Mesendoderm (in vitro differentiated cells): Measurements from ENCODE around the gene FBXO24.

ENCODE experiments used
- DNase-seq: peaks from one replicate; pipeline ENCODE4 v3.0.0; 2013
- H2AK5ac ChIP-seq: 2 replicates; pipeline ENCODE4 v1.6.1; 2013; ENCODE audit warnings: low read length, inconsistent platforms
- H2BK120ac ChIP-seq: 2 replicates; pipeline ENCODE4 v1.6.1; 2013; ENCODE audit warnings: low read depth, mild to moderate bottlenecking, low read length, moderate library complexity, mixed read lengths
- H2BK15ac ChIP-seq: replicated peaks from 2 replicates; pipeline ENCODE4 v1.6.1; 2013; ENCODE audit warnings: low read depth, mild to moderate bottlenecking, moderate library complexity
- H2BK5ac ChIP-seq: 2 replicates; pipeline ENCODE4 v1.6.1; 2013; ENCODE audit warnings: low read length, inconsistent platforms
- H3K18ac ChIP-seq: 2 replicates; pipeline ENCODE4 v1.6.1; 2013; ENCODE audit warnings: mild to moderate bottlenecking, low read length, mixed read lengths
- H3K23ac ChIP-seq: one replicate; pipeline ENCODE4 v1.6.1; 2013; ENCODE audit warnings: low read length
- H3K27ac ChIP-seq: 2 replicates; pipeline ENCODE4 v1.5.1; 2013; ENCODE audit warnings: low read depth, mild to moderate bottlenecking, inconsistent platforms, low read length, moderate library complexity
- H3K27me3 ChIP-seq: 2 replicates; pipeline ENCODE4 v1.6.1; 2013; ENCODE audit warnings: low read length, control low read depth, mild to moderate bottlenecking, inconsistent platforms; ENCODE audit not compliant: insufficient read depth, poor library complexity
- H3K36me3 ChIP-seq: 2 replicates; pipeline ENCODE4 v1.6.1; 2013; ENCODE audit warnings: low read length, inconsistent platforms; ENCODE audit not compliant: control insufficient read depth, insufficient read depth
- H3K4ac ChIP-seq: one replicate; pipeline ENCODE4 v1.6.1; 2013; ENCODE audit warnings: low read depth, mild to moderate bottlenecking, low read length, moderate library complexity
- H3K4me1 ChIP-seq: 2 replicates; pipeline ENCODE4 v1.6.1; 2013; ENCODE audit warnings: low read depth, low read length, inconsistent platforms; ENCODE audit not compliant: control insufficient read depth
- H3K4me2 ChIP-seq: 2 replicates; pipeline ENCODE4 v1.6.1; 2013; ENCODE audit warnings: low read length
- H3K4me3 ChIP-seq: 2 replicates; pipeline ENCODE4 v1.5.1; 2013; ENCODE audit warnings: mild to moderate bottlenecking, low read length
- H3K56ac ChIP-seq: one replicate; pipeline ENCODE4 v1.6.1; 2013; ENCODE audit warnings: low read length
- H3K79me1 ChIP-seq: 2 replicates; pipeline ENCODE4 v1.6.1; 2013; ENCODE audit warnings: low read length, inconsistent platforms
- H3K79me2 ChIP-seq: 2 replicates; pipeline ENCODE4 v1.6.1; 2013; ENCODE audit warnings: mild to moderate bottlenecking, low read length; ENCODE audit not compliant: control insufficient read depth, insufficient read depth
- H3K9ac ChIP-seq: 2 replicates; pipeline ENCODE4 v1.6.1; 2013; ENCODE audit warnings: low read length, inconsistent platforms
- H4K5ac ChIP-seq: one replicate; pipeline ENCODE4 v1.6.1; 2013; ENCODE audit warnings: low read length
- H4K8ac ChIP-seq: one replicate; pipeline ENCODE4 v1.6.1; 2013; ENCODE audit warnings: low read depth, mild to moderate bottlenecking, control low read depth, low read length, moderate library complexity
- WGBS: extraction: QIAGEN DNeasy Blood & Tissue Kit; methylation state at CpG from one replicate; pipeline ENCODE4 v1.1.7; 2013; ENCODE audit warnings: low lambda C conversion rate, missing lambda C conversion rate; ENCODE audit not compliant: insufficient coverage; ENCODE audit errors: extremely low coverage; 5-methylcytosine and 5-hydroxymethylcytosine counted together

The FBXO24 gene

DNA sequence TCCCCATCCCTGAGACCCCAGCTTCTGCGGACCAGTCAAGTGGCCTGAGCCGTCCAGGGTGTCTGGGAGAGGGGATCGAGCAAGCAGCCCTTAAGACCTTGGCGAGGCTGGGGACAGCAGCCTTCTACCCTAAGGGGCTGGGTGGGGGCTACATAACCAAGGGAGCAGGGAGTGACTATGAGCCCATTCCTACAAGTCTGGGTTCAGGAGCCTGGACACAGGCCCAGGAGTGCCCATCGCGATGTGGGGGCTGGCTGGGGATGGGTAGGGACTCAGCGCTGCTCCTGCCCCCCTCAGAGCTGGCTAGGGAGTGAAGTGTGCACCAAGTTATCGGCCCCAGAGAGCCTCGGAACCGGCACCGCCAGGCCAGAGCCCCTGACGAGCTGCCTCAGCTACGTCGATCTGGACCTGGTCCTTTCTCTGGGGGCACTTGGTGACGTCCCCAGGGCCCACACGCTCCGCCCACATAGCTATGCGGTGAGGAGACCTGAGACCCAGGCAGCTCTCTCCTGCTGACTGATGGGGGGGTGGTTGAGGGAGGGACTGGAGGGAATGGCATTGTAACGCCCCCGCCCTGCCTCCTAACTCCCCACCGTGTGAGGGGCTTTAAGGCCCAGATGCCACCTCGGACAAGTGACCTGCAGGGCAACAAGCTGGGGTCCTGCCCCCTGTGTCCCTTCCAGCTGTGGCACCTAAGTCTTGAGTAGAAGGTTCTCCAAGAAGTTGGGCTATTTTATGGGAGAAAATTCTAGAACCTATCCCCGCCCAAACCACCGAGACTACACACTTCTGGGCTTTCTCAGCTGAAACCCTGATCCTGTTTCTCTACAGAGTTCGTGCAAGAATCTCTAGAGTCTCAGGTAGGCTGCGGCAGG is 14.9 kb upstream of the FBXO24 start:
- no peak overlapping the region for H4K8ac ChIP-seq
- H2BK5ac ChIP-seq = no peak overlapping the region
- no peak overlapping the region for H4K5ac ChIP-seq
- no peak overlapping the region for H3K23ac ChIP-seq
- H3K4me1 ChIP-seq = peaks cover 10% of the 10 kb centered on the region
- no peak overlapping the region for H3K27ac ChIP-seq
- no peak overlapping the region for H2BK120ac ChIP-seq
- no peak overlapping the region for H3K18ac ChIP-seq
- no peak overlapping the region for H3K9ac ChIP-seq
- H3K79me2 ChIP-seq = no peaks in the 10 kb centered on the region
- peak overlapping the region; percentile 14 for H2AK5ac ChIP-seq
- H3K4me2 ChIP-seq = no peak overlapping the region
- H3K4ac ChIP-seq = no peak overlapping the region
- H2BK15ac ChIP-seq = no peak overlapping the region
- no peak overlapping the region for H3K4me3 ChIP-seq
- H3K36me3 ChIP-seq = no peaks in the 10 kb centered on the region
- H3K56ac ChIP-seq = no peak overlapping the region
- DNase-seq = peak; percentile 85
- WGBS = no CpG with 5 or more reads among the region's 26 CpGs
- H3K27me3 ChIP-seq = no peaks in the 10 kb centered on the region
- H3K79me1 ChIP-seq = no peaks in the 10 kb centered on the region

GRCh38 chr7:100571829-100572116 is 14.4 kb upstream of the FBXO24 start:
- Histone ChIP-seq H3K27ac (no peak overlapping the region), H4K5ac (no peak overlapping the region), H3K9ac (peak overlapping the region; percentile 13), H3K27me3 (no peaks in the 10 kb centered on the region), H2BK5ac (no peak overlapping the region), H3K56ac (no peak overlapping the region), H3K4me1 (peaks cover 10% of the 10 kb centered on the region), H3K4me2 (no peak overlapping the region), H4K8ac (no peak overlapping the region), H2BK15ac (no peak overlapping the region), H2BK120ac (no peak overlapping the region), H3K4me3 (no peak overlapping the region), H3K79me1 (no peaks in the 10 kb centered on the region), H2AK5ac (no peak overlapping the region), H3K36me3 (no peaks in the 10 kb centered on the region), H3K18ac (no peak overlapping the region), H3K23ac (no peak overlapping the region), H3K79me2 (no peaks in the 10 kb centered on the region), H3K4ac (no peak overlapping the region)
- WGBS = no CpG with 5 or more reads among the region's 2 CpGs
- DNase-seq = no peak

DNA sequence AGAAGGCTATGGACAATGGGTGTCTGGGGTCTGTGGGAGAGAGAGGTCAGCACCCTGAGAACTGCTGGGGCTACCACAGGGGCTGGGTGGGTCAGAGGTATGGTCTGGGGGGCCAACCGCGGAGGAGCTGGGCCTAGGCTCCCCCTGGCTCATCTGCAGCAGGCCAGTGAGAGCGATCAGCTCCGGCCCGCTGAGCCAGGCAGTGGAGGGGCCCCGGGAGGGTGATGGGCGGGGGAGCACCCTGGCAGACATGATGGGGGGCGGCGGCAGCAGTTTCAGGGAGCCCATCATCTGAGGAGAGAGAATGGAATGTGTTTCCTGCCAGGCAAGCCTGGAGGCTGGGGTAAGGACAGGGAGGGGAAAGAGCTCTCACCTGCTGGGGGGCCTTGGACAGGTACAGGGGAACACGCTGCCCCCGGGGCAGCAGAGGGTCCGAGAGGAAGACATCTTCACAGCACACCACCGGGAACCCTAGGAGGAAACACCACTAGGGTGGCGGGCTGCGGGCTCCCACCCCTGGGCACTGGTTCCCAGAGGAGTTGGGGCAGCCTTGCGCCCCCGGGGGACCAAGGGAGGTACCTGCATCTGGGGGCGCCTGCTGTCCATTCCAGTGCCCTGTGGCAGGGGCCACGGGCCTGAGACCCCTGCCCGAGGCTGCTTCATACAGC is 13.7 kb upstream of the FBXO24 start:
- Histone ChIP-seq H3K79me2 (no peaks in the 10 kb centered on the region), H3K4me3 (no peak overlapping the region), H3K27ac (no peak overlapping the region), H3K18ac (no peak overlapping the region), H3K27me3 (no peaks in the 10 kb centered on the region), H4K5ac (no peak overlapping the region), H3K4me2 (no peak overlapping the region), H3K9ac (no peak overlapping the region), H2BK5ac (no peak overlapping the region), H2BK120ac (no peak overlapping the region), H2AK5ac (no peak overlapping the region), H3K56ac (peak overlapping the region; percentile 15), H3K36me3 (no peaks in the 10 kb centered on the region), H3K4me1 (peaks cover 10% of the 10 kb centered on the region), H4K8ac (no peak overlapping the region), H3K4ac (no peak overlapping the region), H2BK15ac (no peak overlapping the region), H3K79me1 (no peaks in the 10 kb centered on the region), H3K23ac (no peak overlapping the region)
- DNase-seq = no peak
- no CpG with 5 or more reads among the region's 20 CpGs for WGBS

- Histone ChIP-seq H2AK5ac (no peak overlapping the region), H3K4me2 (no peak overlapping the region), H3K4me1 (peaks cover 10% of the 10 kb centered on the region), H4K8ac (no peak overlapping the region), H2BK5ac (no peak overlapping the region), H2BK15ac (no peak overlapping the region), H3K4me3 (no peak overlapping the region), H3K36me3 (no peaks in the 10 kb centered on the region), H3K79me1 (no peaks in the 10 kb centered on the region), H3K56ac (no peak overlapping the region), H3K9ac (no peak overlapping the region), H4K5ac (no peak overlapping the region), H3K4ac (no peak overlapping the region), H3K23ac (no peak overlapping the region), H3K79me2 (no peaks in the 10 kb centered on the region), H2BK120ac (no peak overlapping the region), H3K27ac (no peak overlapping the region), H3K18ac (no peak overlapping the region), H3K27me3 (no peaks in the 10 kb centered on the region)
- no CpG with 5 or more reads among the region's 30 CpGs for WGBS
- no peak for DNase-seq
These were observed 13.0 kb upstream of the FBXO24 start for GRCh38 chr7:100572949-100573675.

- no peak within 1 kb of the TSS for H3K4me3 ChIP-seq
- H3K4me1 ChIP-seq = peaks cover 10% of the 10 kb centered on the region
- H3K4ac ChIP-seq = no peak within 1 kb of the TSS
- no peaks in the 10 kb centered on the region for H3K79me1 ChIP-seq
- H2BK5ac ChIP-seq = no peak within 1 kb of the TSS
- H2AK5ac ChIP-seq = no peak within 1 kb of the TSS
- H3K36me3 ChIP-seq = no peaks in the 10 kb centered on the region
- H3K56ac ChIP-seq = no peak within 1 kb of the TSS
- H2BK15ac ChIP-seq = no peak within 1 kb of the TSS
- H2BK120ac ChIP-seq = no peak within 1 kb of the TSS
- H3K79me2 ChIP-seq = no peaks in the 10 kb centered on the region
- H4K5ac ChIP-seq = no peak within 1 kb of the TSS
- no peak within 1 kb of the TSS for H3K18ac ChIP-seq
- no peaks in the 10 kb centered on the region for H3K27me3 ChIP-seq
- DNase-seq = no peak
- H4K8ac ChIP-seq = no peak within 1 kb of the TSS
- WGBS = no CpG with 5 or more reads among the region's 70 CpGs
- H3K9ac ChIP-seq = no peak within 1 kb of the TSS
- H3K27ac ChIP-seq = no peak within 1 kb of the TSS
- no peak within 1 kb of the TSS for H3K4me2 ChIP-seq
- H3K23ac ChIP-seq = no peak within 1 kb of the TSS
These were observed 12.3 kb upstream of the FBXO24 start, which contains the start of gene SAP25 for GRCh38 chr7:100573691-100574361. Gene SAP25 (minus strand): TSS chr7:100573900. CDS start chr7:100573742, 158 bp downstream.
